A673 (cell line): Measurements from ENCODE around the gene CDK5RAP1. TPM values are rescaled to one million over a fixed set of nuclear protein-coding genes. Genes with fewer than 3 reads are reported as not detected.

ENCODE experiments used
- BruUV-seq: library from RNA; stranded (reverse); fragments of 400-500 nt; replicated peaks from 2 replicates; lab custom pipeline; 2021; lab: Mats Ljungman, UMichigan
- CTCF ChIA-PET: fragments of 300-600 bp; sonication (Branson Sonifier 250); formaldehyde crosslinking; loops from one replicate; lab custom pipeline; 2022; ENCODE audit warnings: antibody characterized with exemption; lab: Charles Lee
- POLR2A ChIA-PET: fragments of 300-600 bp; sonication (Branson Sonifier 250); formaldehyde crosslinking; loops from one replicate; lab custom pipeline; 2022; ENCODE audit warnings: antibody characterized with exemption; ENCODE audit not compliant: low non-redundant PET; lab: Charles Lee
- DNase-seq: peaks from one replicate; pipeline ENCODE4 v3.0.0-alpha.2; 2015; ENCODE audit warnings: low spot score
- H3K27ac ChIP-seq: fragments of 200-600 bp; sonication (generic); 2 replicates; pipeline ENCODE4 v1.5.1; 2016; ENCODE audit warnings: mixed run types, low read depth, mild to moderate bottlenecking, mixed read lengths, antibody characterized with exemption, low read length; ENCODE audit not compliant: poor library complexity, severe bottlenecking
- H3K27me3 ChIP-seq: fragments of 200-600 bp; sonication (generic); replicated peaks from 2 replicates; pipeline ENCODE4 v1.6.1; 2017; ENCODE audit warnings: mixed run types, low read depth, mild to moderate bottlenecking, mixed read lengths, antibody characterized with exemption, low read length; ENCODE audit not compliant: insufficient read depth, poor library complexity
- H3K36me3 ChIP-seq: fragments of 200-600 bp; sonication (generic); 2 replicates; pipeline ENCODE4 v1.6.1; 2016; ENCODE audit warnings: mixed run types, mild to moderate bottlenecking, mixed read lengths, antibody characterized with exemption, low read length; ENCODE audit not compliant: insufficient read depth, poor library complexity, severe bottlenecking
- H3K4me1 ChIP-seq: fragments of 200-600 bp; sonication (generic); 2 replicates; pipeline ENCODE4 v1.6.1; 2017; ENCODE audit warnings: mixed run types, mild to moderate bottlenecking, mixed read lengths, antibody characterized with exemption, low read length; ENCODE audit not compliant: insufficient read depth, poor library complexity, severe bottlenecking
- H3K4me3 ChIP-seq: fragments of 200-600 bp; sonication (generic); 2 replicates; pipeline ENCODE4 v1.5.1; 2016; ENCODE audit warnings: low read depth, mixed run types, mild to moderate bottlenecking, mixed read lengths, low read length; ENCODE audit not compliant: poor library complexity, severe bottlenecking
- H3K9me3 ChIP-seq: fragments of 200-600 bp; sonication (generic); 2 replicates; pipeline ENCODE4 v1.6.1; 2016; ENCODE audit warnings: mixed run types, low read depth, mild to moderate bottlenecking, mixed read lengths, antibody characterized with exemption, low read length; ENCODE audit not compliant: poor library complexity, severe bottlenecking
- CTCF ChIP-seq: fragments of 300-800, 200-600 bp; sonication (generic); conservative IDR thresholded peaks from 2 replicates; pipeline ENCODE4 v1.5.1; 2017; ENCODE audit warnings: low read depth, mild to moderate bottlenecking, antibody characterized with exemption, low read length, moderate library complexity, mixed read lengths
- EZH2 ChIP-seq: fragments of 200-600 bp; sonication (generic); IDR thresholded peaks from 2 replicates; pipeline ENCODE4 v1.6.1; 2017; ENCODE audit warnings: borderline replicate concordance, low read depth, mild to moderate bottlenecking, mixed read lengths, antibody characterized with exemption, low read length; ENCODE audit not compliant: poor library complexity, severe bottlenecking
- intact Hi-C: fragments of 100-400 bp; cut with micrococcal nuclease; formaldehyde crosslinking; loops from one replicate; pipeline ENCODE4 v1.10.0; 2022; ENCODE audit not compliant: unreplicated experiment
- total RNA-seq: library from RNA; stranded (reverse); gene quantifications from 2 replicates; pipeline ENCODE4 v1.2.3, GENCODE V29; 2021

Gene CDK5RAP1
- total RNA-seq, 1 experiment from 2014 or later: 52.7 TPM

- H3K4me3 ChIP-seq: no peak overlapping the region
- no peak for TF ChIP-seq CTCF
- TF ChIP-seq EZH2: no peak
- H3K36me3 ChIP-seq: no peaks in the 10 kb centered on the region
- no peak for DNase-seq
- no peaks in the 10 kb centered on the region for H3K27me3 ChIP-seq
- H3K27ac ChIP-seq: no peak overlapping the region
- intact Hi-C loops: no loop called here
- ChIA-PET CTCF (no interaction called here), POLR2A (no interaction called here)
- H3K9me3 ChIP-seq: no peaks in the 10 kb centered on the region
- no peaks in the 10 kb centered on the region for H3K4me1 ChIP-seq
- BruUV-seq: no TSS peak
Observed at GRCh38 chr20:33349493-33349892, 51.8 kb downstream of the CDK5RAP1 start.

GRCh38 chr20:33348136-33348937, 53.0 kb downstream of the CDK5RAP1 start:
- TF ChIP-seq EZH2 (no peak), CTCF (no peak)
- CTCF ChIA-PET: no interaction called here

DNA sequence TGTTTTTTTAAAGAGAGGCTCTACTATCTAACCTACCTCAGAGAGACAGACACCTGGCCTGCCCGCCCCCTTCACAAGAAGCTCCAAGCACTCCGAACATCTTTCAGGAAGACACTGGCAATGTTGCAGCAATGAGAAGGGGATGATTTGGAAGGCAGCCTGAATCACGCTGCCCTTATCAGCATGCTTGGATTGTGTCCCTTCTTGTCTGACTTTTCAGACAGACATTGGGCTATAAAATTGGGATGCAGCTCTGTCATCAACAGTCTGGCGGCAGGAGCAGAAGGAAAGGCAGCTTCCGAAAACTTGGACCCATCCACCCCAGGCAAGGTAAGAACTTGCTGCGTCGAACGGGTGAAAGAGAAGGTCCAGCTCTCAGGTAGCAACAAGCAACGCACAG, 56.0 kb downstream of the CDK5RAP1 start:
- Histone ChIP-seq H3K27me3 (no peaks in the 10 kb centered on the region), H3K36me3 (no peaks in the 10 kb centered on the region), H3K4me3 (no peak overlapping the region), H3K9me3 (no peaks in the 10 kb centered on the region), H3K4me1 (no peaks in the 10 kb centered on the region), H3K27ac (no peak overlapping the region)
- no TSS peak for BruUV-seq
- no peak for DNase-seq
- ChIA-PET POLR2A (interaction anchor here (0.7 kb wide), 1 partner anchor 10 kb away, joined by 3 read pairs; no protein-coding TSS in a partner anchor), CTCF (no interaction called here)
- intact Hi-C loops: no loop called here
- no peak for TF ChIP-seq CTCF
- TF ChIP-seq EZH2: no peak

More at GRCh38 chr20:33348136-33348937, 53.0 kb downstream of the CDK5RAP1 start:
- H3K27me3 ChIP-seq: no peaks in the 10 kb centered on the region
- no peak overlapping the region for H3K4me3 ChIP-seq
- no peaks in the 10 kb centered on the region for H3K4me1 ChIP-seq
- H3K27ac ChIP-seq: no peak overlapping the region
- no peaks in the 10 kb centered on the region for H3K9me3 ChIP-seq
- POLR2A ChIA-PET: no interaction called here
- no TSS peak for BruUV-seq
- no peaks in the 10 kb centered on the region for H3K36me3 ChIP-seq
- DNase-seq: no peak
- intact Hi-C loops: no loop called here
